ENCODE measurements around the gene OOSP4A. TPM values are rescaled to one million over a fixed set of nuclear protein-coding genes. Genes with fewer than 3 reads are reported as not detected.

The OOSP4A gene
- total and polyA plus RNA-seq, 10 of the 15 experiments (the other 5 are each of a cell fraction or from before 2014, with no cell fraction given): not detected

- no TSS peak for BruUV-seq (replicated peaks)
- Histone ChIP-seq H3K27ac (ENCODE audit: control insufficient read depth, insufficient read depth) (no peak overlapping the region), H4K20me1 (ENCODE audit: control insufficient read depth, insufficient read depth) (no peaks in the 10 kb centered on the region), H2AFZ (ENCODE audit: control insufficient read depth, low read depth, low read length) (no peak overlapping the region), H3K79me2 (ENCODE audit: control insufficient read depth, insufficient read depth, low read length) (no peaks in the 10 kb centered on the region), H3K36me3 (ENCODE audit: control insufficient read depth in 2 of 2, insufficient read depth in 2 of 2, low read length in 1 of 2) (no peaks in the 10 kb centered on the region), H3K27me3 (replicated peaks in 1 of 2; ENCODE audit: control insufficient read depth in 2 of 2, insufficient read depth in 2 of 2, low read length in 1 of 2) (no peaks in the 10 kb centered on the region), H3K4me1 (ENCODE audit: control insufficient read depth, insufficient read depth, low read length) (no peaks in the 10 kb centered on the region), H3K9ac (ENCODE audit: control insufficient read depth, insufficient read depth, low read length) (no peak overlapping the region), H3K9me3 (replicated peaks; ENCODE audit: control insufficient read depth, insufficient read depth, low read length) (no peaks in the 10 kb centered on the region), H3K4me2 (ENCODE audit: control insufficient read depth, insufficient read depth) (no peak overlapping the region), H3K4me3 (no peak overlapping the region)
- WGBS (ENCODE audit: insufficient coverage, insufficient replicate concordance, low lambda C conversion rate, missing lambda C conversion rate): 39% methylated on average over 2 of the region's 2 CpGs
- intact Hi-C loops (cut with micrococcal nuclease; ENCODE audit: unreplicated experiment): no loop called here
- POLR2A ChIA-PET: no interaction called here
- in situ Hi-C loops (cut with MboI): no loop called here
- ATAC-seq (no peak), DNase-seq (ENCODE audit: low read depth, low spot score) (no peak), FAIRE-seq (no peak)
- CTCF ChIA-PET: interaction anchor here (1.1 kb wide), 1 partner anchor 289 kb away, joined by 4 read pairs; no protein-coding TSS in a partner anchor
- SMC1A ChIA-PET (ENCODE audit: uncharacterized antibody, unreplicated experiment): no interaction called here
- RAD21 ChIA-PET (ENCODE audit: unreplicated experiment): no interaction called here
- no peak for TF ChIP-seq REST (IDR thresholded peaks at IDR 0.05; ENCODE audit: low read depth, low read length)
- no peak for TF ChIP-seq TCF7 (IDR thresholded peaks at IDR 0.05; ENCODE audit: borderline replicate concordance)
- TF ChIP-seq E2F4 (IDR thresholded peaks at IDR 0.05; ENCODE audit: low read depth, low read length): no peak
Observed at GRCh38 chr11:59962107-59962482, 1.7 kb upstream of the OOSP4A start.

All from GM12878 (cell line).